ENCODE results near the gene HSPA5. TPM values are rescaled to one million over a fixed set of nuclear protein-coding genes. Genes with fewer than 3 reads are reported as not detected.

Gene HSPA5
- total and polyA plus RNA-seq, 2 experiments from 2014 or later: 259 to 265 TPM

DNA sequence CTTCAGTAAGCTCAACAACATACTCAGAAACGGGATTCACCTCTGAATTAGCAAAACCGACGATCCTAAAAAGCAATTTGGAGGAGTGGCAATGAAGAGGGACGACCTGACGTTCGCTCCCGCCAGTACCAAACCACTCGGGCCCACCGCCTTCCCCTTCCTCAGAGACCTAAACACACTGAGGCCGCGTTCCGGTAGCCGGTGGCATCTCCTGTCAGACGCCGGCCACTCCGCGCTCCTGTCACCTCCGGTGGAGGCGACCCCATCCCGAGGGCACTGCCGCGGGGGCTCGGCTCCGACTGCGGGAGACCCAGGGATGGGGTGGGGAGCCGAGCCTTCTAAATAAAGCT, 52.2 kb downstream of the HSPA5 start:
- peaks cover 55% of the 10 kb centered on the region for H3K79me2 ChIP-seq (replicated peaks; ENCODE audit: insufficient read depth)
- DNase-seq (ENCODE audit: low spot score): peak; percentile 63

More for the DNA sequence above, 52.2 kb downstream of the HSPA5 start:
- no peaks in the 10 kb centered on the region for H3K36me3 ChIP-seq (ENCODE audit: insufficient read depth)
- Mint-ChIP-seq H3K4me1 (peaks cover 7% of the 10 kb centered on the region; the same call in 2 of the 3 replicates), H3K27me3 (ENCODE audit: insufficient read depth, low read depth, poor library complexity) (peaks cover 9% of the 10 kb centered on the region), H3K36me3 (ENCODE audit: low read depth) (no peaks in the 10 kb centered on the region), H3K4me3 (peak overlapping the region; percentile 95), H3K27ac (no peak overlapping the region), H3K9me3 (no peaks in the 10 kb centered on the region)
- H3F3A ChIP-seq (replicated peaks; ENCODE audit: low read depth): peaks cover 6% of the 10 kb centered on the region; the same call in 1 of the 2 replicates
- peak overlapping the region; percentile 90 for H3K27ac ChIP-seq (ENCODE audit: low read depth)
- peak overlapping the region; percentile 96 for H3K4me3 ChIP-seq
- no peaks in the 10 kb centered on the region for H3K27me3 ChIP-seq (ENCODE audit: insufficient read depth)
- H3K4me2 ChIP-seq: peak overlapping the region; percentile 100
- ATAC-seq: peak; percentile 24
- peaks cover 4% of the 10 kb centered on the region; the same call in 1 of the 2 replicates for H3K4me1 ChIP-seq (ENCODE audit: insufficient read depth)
- peaks cover 41% of the 10 kb centered on the region for H4K20me1 ChIP-seq (replicated peaks; ENCODE audit: insufficient read depth)
- TF ChIP-seq, protein P1, sequence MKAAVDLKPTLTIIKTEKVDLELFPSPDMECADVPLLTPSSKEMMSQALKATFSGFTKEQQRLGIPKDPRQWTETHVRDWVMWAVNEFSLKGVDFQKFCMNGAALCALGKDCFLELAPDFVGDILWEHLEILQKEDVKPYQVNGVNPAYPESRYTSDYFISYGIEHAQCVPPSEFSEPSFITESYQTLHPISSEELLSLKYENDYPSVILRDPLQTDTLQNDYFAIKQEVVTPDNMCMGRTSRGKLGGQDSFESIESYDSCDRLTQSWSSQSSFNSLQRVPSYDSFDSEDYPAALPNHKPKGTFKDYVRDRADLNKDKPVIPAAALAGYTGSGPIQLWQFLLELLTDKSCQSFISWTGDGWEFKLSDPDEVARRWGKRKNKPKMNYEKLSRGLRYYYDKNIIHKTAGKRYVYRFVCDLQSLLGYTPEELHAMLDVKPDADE (IDR thresholded peaks at IDR 0.05): no peak
- TF ChIP-seq CREB1 (CRISPR knock-in tag; IDR thresholded peaks at IDR 0.05; ENCODE audit: low read depth) (no peak), ZNF114 (CRISPR knock-in tag; IDR thresholded peaks at IDR 0.05) (no peak), NANOG (IDR thresholded peaks at IDR 0.05; ENCODE audit: borderline replicate concordance) (no peak), ZNF331 (CRISPR knock-in tag; IDR thresholded peaks at IDR 0.05; ENCODE audit: low read depth) (no peak), EZH2phosphoT487 (IDR thresholded peaks at IDR 0.05; ENCODE audit: unreplicated experiment) (no peak)
- TF ChIP-seq, protein P2, sequence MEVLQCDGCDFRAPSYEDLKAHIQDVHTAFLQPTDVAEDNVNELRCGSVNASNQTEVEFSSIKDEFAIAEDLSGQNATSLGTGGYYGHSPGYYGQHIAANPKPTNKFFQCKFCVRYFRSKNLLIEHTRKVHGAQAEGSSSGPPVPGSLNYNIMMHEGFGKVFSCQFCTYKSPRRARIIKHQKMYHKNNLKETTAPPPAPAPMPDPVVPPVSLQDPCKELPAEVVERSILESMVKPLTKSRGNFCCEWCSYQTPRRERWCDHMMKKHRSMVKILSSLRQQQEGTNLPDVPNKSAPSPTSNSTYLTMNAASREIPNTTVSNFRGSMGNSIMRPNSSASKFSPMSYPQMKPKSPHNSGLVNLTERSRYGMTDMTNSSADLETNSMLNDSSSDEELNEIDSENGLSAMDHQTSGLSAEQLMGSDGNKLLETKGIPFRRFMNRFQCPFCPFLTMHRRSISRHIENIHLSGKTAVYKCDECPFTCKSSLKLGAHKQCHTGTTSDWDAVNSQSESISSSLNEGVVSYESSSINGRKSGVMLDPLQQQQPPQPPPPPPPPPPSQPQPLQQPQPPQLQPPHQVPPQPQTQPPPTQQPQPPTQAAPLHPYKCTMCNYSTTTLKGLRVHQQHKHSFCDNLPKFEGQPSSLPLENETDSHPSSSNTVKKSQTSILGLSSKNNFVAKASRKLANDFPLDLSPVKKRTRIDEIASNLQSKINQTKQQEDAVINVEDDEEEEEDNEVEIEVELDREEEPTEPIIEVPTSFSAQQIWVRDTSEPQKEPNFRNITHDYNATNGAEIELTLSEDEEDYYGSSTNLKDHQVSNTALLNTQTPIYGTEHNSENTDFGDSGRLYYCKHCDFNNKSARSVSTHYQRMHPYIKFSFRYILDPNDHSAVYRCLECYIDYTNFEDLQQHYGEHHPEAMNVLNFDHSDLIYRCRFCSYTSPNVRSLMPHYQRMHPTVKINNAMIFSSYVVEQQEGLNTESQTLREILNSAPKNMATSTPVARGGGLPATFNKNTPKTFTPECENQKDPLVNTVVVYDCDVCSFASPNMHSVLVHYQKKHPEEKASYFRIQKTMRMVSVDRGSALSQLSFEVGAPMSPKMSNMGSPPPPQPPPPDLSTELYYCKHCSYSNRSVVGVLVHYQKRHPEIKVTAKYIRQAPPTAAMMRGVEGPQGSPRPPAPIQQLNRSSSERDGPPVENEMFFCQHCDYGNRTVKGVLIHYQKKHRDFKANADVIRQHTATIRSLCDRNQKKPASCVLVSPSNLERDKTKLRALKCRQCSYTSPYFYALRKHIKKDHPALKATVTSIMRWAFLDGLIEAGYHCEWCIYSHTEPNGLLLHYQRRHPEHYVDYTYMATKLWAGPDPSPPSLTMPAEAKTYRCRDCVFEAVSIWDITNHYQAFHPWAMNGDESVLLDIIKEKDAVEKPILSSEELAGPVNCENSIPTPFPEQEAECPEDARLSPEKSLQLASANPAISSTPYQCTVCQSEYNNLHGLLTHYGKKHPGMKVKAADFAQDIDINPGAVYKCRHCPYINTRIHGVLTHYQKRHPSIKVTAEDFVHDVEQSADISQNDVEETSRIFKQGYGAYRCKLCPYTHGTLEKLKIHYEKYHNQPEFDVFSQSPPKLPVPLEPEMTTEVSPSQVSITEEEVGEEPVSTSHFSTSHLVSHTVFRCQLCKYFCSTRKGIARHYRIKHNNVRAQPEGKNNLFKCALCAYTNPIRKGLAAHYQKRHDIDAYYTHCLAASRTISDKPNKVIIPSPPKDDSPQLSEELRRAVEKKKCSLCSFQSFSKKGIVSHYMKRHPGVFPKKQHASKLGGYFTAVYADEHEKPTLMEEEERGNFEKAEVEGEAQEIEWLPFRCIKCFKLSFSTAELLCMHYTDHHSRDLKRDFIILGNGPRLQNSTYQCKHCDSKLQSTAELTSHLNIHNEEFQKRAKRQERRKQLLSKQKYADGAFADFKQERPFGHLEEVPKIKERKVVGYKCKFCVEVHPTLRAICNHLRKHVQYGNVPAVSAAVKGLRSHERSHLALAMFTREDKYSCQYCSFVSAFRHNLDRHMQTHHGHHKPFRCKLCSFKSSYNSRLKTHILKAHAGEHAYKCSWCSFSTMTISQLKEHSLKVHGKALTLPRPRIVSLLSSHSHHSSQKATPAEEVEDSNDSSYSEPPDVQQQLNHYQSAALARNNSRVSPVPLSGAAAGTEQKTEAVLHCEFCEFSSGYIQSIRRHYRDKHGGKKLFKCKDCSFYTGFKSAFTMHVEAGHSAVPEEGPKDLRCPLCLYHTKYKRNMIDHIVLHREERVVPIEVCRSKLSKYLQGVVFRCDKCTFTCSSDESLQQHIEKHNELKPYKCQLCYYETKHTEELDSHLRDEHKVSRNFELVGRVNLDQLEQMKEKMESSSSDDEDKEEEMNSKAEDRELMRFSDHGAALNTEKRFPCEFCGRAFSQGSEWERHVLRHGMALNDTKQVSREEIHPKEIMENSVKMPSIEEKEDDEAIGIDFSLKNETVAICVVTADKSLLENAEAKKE (CRISPR knock-in tag; IDR thresholded peaks at IDR 0.05): no peak
- H3K9me2 ChIP-seq (ENCODE audit: insufficient read depth): no peaks in the 10 kb centered on the region
- peak overlapping the region; percentile 92 for H2AFZ ChIP-seq

Small RNA genes within 50 kb of the gene (small RNA-seq; reads per million reads assigned to genes)
- not detected for gene AL354710.1 (ENCODE audit: low replicate concordance)

Other genes with a start within 250 kb of the HSPA5 start
- 21.8 and 35.0 TPM in 2 replicates for gene SCAI, start 97.8 kb downstream of the HSPA5 start, total RNA-seq (2014; rRNA removed; shearing (Covaris generic))
- gene SCAI, start 97.8 kb downstream of the HSPA5 start, polyA plus RNA-seq (2016; fragmentation: Nextera tagmentation; extraction: Ambion mirVana): 13.1 and 13.3 TPM in 2 replicates
- 46.4 and 55.0 TPM in 2 replicates for gene PPP6C, start 51.5 kb downstream of the HSPA5 start, total RNA-seq (2014; rRNA removed; shearing (Covaris generic))
- 31.9 and 32.7 TPM in 2 replicates for gene PPP6C, start 51.5 kb downstream of the HSPA5 start, polyA plus RNA-seq (2016; fragmentation: Nextera tagmentation; extraction: Ambion mirVana)
- gene RABEPK, start 40.8 kb downstream of the HSPA5 start, total RNA-seq (2014; rRNA removed; shearing (Covaris generic)): 19.3 and 25.8 TPM in 2 replicates
- gene RABEPK, start 40.8 kb downstream of the HSPA5 start, polyA plus RNA-seq (2016; fragmentation: Nextera tagmentation; extraction: Ambion mirVana): 28.5 and 32.7 TPM in 2 replicates
- gene GAPVD1, start 20.5 kb upstream of the HSPA5 start, total RNA-seq (2014; rRNA removed; shearing (Covaris generic)): 34.6 and 36.4 TPM in 2 replicates
- gene GAPVD1, start 20.5 kb upstream of the HSPA5 start, polyA plus RNA-seq (2016; fragmentation: Nextera tagmentation; extraction: Ambion mirVana): 15.1 and 19.2 TPM in 2 replicates

All from GM23338 (cell line).